Embryonic facial prominence (tissue), 1 donor: ENCODE data around the gene YWHAG.
"Not testable (repeated sequence)": the region's sequence is repeated elsewhere in the genome, so short reads cannot be mapped to it uniquely, and the experiment has no call there.

Experiments used
- DNase-seq: peaks from one replicate; pipeline ENCODE4 v3.0.0-alpha.2; 2016; ENCODE audit errors: extremely low spot score

YWHAG gene

DNA sequence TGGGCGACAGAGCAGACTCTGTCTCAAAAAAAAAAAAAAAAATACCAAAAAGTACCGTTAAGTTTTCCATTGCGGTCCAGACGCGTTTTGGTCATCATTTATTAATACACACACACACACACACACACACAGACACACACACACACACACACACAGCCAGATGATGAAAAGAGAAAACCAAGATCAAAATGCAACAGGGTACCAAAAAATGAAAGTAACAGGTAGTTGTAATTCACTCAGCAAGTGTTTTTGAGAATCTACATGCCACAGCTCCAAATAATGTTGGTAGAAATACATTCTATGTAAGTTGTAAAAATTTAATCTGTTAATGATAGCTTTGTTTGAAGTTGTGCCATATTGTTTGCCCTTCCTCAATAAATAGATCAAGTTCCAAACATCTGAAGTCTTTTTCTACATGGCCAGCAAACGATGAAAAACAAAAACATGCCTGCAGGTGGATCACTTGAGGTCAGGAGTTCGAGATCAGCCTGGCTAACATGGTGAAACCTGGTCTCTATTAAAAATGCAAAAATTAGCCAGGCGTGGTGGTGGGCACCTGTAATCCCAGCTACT, 9.4 kb downstream of the YWHAG start:
- no peak for DNase-seq

- no peak for DNase-seq
Measured at GRCh38 chr7:76347710-76348109, 11.1 kb downstream of the YWHAG start.

DNA sequence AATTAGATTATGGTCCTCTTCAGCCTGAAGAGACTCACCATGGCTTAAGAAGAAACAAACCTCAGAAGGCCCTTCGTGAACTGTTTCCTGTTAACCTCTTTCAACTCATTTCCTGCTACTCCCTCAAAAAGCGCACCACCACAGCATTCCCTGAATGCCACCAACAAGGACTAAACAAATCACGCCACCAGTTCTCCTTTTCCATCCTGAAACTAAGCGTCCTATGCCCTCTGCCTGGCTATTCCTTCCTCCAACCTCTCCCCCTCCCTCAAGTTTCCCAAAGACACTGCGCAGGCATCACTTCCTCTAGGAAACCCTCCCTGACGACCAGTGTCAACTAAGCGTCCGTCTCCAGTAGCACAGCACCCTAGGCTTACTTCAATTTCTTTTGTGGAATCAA, 12.0 kb downstream of the YWHAG start:
- DNase-seq: no peak

DNA sequence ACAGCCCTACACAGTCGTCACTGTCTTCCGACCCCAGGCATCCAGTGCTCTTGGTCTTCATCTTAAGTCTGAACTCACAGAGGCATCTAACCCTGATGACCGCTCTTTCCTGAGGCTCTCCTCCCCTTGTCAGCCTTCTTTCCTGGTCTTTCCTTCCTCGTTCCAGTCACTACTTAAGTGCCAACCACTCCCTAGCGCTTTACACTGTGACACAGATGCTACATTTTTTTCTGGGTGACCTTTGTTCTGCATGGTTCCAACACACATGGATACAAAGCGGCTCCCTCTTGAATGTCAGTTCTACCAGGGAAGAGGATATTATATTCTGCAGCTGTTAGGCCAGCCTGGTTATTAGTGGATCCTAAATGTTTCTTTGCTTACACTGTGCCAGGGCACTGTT, 12.7 kb downstream of the YWHAG start:
- no peak for DNase-seq

DNA sequence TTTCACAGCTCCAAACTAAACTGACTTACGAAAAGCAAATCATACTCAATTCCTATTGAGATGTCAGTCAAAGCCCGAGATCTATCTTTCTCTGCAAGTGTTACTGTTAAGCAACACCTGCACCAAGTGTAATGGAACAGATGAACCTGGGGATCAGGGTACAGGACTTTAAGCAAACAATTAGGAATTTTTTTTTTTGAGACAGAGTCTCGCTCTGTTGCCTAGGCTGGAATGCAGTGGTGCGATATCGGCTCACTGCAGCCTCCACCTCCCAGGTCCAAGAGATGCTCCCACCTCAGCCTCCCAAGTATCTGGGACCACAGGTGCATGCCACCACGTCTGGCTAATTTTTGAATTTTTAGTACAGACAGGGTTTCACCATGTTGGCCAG, 14.9 kb downstream of the YWHAG start:
- DNase-seq: no peak

- no peak for DNase-seq
Measured at GRCh38 chr7:76343294-76343930, 15.4 kb downstream of the YWHAG start.

GRCh38 chr7:76342222-76342621, 16.6 kb downstream of the YWHAG start:
- no peak for DNase-seq

DNA sequence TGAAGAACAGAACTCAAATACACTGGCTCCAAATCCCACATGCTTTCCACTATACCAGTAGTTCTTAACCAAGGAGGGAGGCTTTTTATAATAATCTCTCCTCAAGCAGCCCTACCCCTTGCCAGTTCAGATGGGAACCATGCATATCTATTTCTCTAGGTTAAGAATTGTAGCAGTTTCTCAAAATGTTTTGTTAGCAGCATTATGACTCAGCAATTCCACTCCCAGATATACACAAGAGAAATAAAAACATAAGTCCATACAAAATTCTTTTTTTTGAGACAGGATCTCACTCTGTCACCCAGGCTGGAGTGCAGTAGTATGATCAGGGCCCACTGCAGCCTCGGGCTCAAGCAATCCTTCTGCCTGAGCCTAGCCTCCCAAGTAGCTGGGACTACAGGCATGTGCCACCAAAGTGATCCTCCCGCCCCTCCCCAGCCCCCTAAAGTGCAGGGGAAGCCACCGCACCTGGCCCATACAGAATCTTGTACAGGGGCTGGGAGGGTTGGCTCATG, 18.1 kb downstream of the YWHAG start:
- no peak for DNase-seq

DNA sequence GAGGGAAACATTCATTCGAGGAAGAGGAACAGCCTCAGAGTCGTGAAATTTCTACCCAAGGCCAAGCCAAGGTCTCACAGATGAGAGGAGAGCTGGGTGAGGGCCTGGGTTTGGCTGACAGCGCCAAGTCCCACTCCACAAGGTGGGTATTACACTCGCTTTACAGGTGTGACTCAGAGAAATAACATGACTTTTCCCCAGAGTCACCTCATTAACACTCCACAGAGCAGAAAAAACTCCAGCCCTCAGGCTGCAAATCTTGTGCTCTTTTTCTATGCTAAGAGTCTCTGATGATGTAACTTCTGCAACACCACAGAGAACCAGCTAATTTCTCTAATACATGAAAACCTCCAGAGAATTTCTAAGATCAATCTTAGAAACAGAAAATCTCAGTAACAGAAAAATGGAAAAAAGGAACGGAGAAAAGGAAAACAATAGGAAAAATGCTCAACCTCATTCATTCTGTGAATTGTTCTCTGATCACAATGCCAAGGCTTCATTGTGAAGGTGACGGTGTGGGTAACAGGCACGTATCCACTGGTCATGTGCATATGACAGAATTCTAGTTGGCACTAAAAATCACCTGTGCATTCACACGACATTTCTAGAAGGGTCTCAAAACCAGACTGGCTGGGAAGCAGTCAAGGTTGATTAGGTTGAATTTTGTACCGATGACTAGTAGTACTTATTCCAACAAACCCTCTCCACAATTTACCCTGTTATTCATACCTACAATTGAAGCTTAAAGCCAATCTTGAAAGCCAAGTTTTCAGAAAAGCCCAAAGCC, 20.3 kb downstream of the YWHAG start:
- DNase-seq: no peak

GRCh38 chr7:76337147-76337546, 21.6 kb downstream of the YWHAG start:
- DNase-seq: no peak

DNA sequence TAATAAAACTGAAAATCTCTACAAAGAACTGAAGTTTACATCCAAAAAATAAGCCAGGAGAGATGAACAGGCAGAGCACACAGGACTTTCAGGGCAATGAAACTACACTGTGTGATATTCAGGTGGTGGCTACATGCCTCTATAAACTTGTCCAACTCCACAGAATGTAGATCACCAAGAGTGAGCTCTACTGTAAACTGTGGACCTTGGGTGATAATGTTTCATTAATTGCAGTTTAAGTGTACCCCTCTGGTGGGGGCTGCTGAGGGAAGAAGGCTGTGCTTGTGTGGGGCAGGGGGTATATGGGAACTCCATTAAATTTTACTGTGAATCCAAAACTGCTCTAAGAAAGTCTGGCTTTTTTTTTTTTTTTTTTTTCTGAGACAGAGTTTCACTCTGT, 22.7 kb downstream of the YWHAG start:
- no peak for DNase-seq

- not testable (repeated sequence) for DNase-seq
Measured at GRCh38 chr7:76335417-76335816, 23.4 kb downstream of the YWHAG start.

DNA sequence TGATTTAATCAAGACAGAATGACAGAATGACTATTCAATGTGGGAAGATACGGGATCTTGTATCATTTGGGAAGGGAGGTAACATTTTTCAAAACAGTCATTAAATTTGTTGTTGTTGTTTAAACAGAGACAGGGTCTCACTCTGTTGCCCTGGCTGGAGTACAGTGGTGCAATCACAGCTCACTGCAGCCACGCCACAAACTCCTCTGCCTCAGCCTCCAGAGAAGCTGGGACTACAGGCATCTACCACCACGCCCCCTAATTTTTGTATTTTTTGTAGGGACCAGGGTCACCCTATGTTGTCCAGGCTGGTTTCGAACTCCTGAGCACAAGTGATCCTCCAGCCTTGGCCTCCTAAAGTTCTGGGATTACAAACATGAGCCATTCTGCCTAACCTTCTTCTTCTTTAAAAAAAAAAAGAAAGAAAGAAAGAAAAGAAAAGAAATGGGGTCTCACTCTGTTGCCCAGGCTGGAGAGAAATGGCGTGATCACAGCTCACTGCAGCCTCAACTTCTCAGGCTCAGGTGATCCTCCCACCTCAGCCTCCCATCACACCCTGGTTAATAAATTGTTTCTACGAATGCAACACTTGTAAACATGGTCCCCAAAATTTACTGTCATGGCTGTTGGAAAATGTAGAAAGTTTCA, 24.3 kb downstream of the YWHAG start:
- no peak for DNase-seq

- no peak for DNase-seq
Measured at GRCh38 chr7:76333511-76334101, 25.2 kb downstream of the YWHAG start.

DNA sequence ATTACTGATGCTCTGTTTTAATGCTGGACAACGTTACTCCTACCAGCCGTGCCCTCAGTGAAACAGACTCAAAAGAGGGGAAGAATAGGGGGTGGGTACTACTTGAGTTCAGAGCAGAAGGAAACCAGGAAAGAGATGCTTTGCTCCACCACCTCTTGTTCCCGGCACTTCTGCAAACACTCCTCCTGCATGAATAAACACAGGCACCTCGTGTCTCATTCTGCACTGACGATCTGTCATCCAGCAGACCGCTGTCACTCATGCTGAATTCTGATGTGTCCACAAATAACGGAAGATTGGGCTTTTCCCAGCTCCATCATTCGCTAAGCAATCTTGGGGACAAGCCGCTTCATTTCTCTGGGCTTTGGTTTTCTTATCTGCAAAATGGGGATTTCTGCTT, 26.7 kb downstream of the YWHAG start:
- DNase-seq: no peak

- DNase-seq: no peak
Measured at GRCh38 chr7:76330673-76331072, 28.1 kb downstream of the YWHAG start.

DNA sequence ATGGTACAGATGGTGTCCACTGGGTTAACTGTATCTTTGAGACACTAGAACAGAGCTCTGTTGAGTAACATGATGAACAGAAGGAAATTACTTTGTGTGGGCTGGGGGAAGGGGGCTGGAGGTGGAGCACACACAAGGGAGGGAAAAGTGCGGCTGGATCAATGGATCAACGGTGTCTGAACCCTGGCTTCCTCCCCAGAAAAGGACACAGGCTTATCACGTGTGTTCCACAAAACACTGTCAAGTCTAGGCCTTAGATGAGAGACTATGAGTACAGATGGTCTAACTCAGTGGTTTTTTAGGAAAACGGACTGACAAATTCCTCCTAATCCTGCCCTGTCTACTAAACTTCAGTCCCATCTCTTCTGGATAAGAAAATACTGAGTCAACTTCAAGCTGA, 28.5 kb downstream of the YWHAG start:
- DNase-seq: no peak

- DNase-seq: no peak
Measured at GRCh38 chr7:76329479-76329878, 29.3 kb downstream of the YWHAG start.

- no peak for DNase-seq
Measured at GRCh38 chr7:76328389-76328788, 30.4 kb downstream of the YWHAG start.

DNA sequence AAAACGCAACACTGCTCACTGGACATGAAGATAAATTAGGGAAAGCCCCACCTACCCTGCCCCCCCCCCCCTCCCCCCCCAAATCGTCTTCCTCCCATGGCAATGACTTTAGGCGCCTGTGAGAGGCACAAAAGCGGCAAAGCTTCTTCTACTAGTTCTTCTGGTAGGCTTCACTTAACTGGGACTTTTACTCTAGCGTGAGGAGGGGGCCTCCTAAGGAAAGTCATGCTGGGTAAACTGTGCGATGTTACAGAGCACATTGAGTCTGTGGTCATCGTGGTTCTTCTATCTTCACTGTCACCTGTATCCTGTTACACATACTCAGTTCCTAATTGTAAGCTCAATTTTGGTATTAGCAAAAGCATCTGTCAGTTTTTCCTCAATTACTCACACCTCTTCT, 31.2 kb downstream of the YWHAG start:
- DNase-seq: no peak

DNA sequence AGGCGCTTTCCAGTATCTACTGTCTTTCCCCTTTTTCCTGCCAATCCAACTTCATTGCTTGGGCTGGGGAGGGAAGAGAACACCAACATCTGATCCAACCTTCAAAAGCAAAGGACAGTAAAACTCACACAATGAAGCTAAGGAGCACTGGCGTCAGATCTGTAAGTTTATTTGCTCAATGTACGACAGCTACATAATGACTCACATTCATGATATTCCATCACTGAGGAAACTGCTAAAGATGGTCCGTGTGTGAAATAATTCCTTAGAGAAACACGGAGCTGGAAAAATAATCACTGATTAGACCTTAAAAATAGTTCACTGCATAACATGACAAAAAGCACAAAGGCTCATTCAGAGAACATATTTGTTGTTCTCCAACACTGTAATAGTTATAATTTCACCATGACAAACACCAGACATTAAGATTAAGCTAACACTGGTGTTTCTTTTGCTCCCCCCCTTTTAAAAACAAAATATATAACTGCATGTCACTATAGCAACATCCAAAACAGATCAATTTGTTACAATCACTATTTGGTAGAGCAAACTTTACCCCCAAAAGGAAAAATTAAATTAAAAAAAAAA, 32.1 kb downstream of the YWHAG start:
- no peak for DNase-seq

DNA sequence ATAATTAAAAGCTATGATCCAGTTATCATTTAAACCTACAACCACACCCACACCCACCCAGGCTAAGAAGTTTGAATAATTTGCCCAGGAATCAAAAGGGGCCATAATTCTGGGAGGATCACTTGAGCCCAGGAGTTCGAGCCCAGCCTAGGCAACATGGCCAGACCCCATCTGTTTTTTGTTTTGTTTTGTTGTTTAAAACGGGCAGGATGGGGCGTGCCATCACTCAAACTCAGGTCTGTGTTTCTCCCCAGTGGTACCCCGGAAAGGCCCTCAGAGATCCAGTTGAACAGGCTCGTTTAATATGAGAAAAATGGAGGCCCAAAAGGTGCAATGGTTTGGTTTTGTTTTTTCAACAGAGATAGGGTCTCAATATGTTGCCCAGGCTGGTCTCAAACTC, 33.0 kb downstream of the YWHAG start:
- DNase-seq: no peak
